CD14-positive monocyte (primary cell): ENCODE data around the gene SLC22A3. TPM values are rescaled to one million over a fixed set of nuclear protein-coding genes. Genes with fewer than 3 reads are reported as not detected.
"Not testable (repeated sequence)": the region's sequence is repeated elsewhere in the genome, so short reads cannot be mapped to it uniquely, and the experiment has no call there.

ENCODE experiments used
- DNase-seq, 3 donors: peaks; one replicate each; pipeline ENCODE4 v3.0.0-alpha.2; 2011 to 2022
- H2AFZ ChIP-seq: 2 replicates; pipeline ENCODE4 v1.6.0; 2012; ENCODE audit warnings: mild to moderate bottlenecking, low read depth, low read length, inconsistent platforms; ENCODE audit not compliant: insufficient read depth, poor library complexity, severe bottlenecking
- H3K27ac ChIP-seq, 2 donors: 1 replicate in 1 of 2; 2 replicates in 1 of 2; pipeline ENCODE4 v1.5.1; 2012 to 2013; ENCODE audit warnings: low read length in 2 of 2, control low read depth in 1 of 2, inconsistent platforms in 1 of 2, low read depth in 1 of 2, mild to moderate bottlenecking in 1 of 2
- H3K27me3 ChIP-seq, 2 donors: one replicate each; pipeline versions ENCODE4 v1.6.0 to v1.6.1; 2011 to 2013; ENCODE audit warnings: low read length in 2 of 2; ENCODE audit not compliant: control insufficient read depth in 2 of 2, insufficient read depth in 2 of 2
- H3K36me3 ChIP-seq, 2 donors: replicated peaks in 1 of 2; 1 replicate in 1 of 2; 2 replicates in 1 of 2; pipeline versions ENCODE4 v1.5.1 to v1.6.1; 2012 to 2013; ENCODE audit warnings: low read length in 2 of 2, control low read depth in 1 of 2, inconsistent platforms in 1 of 2, mild to moderate bottlenecking in 1 of 2; ENCODE audit not compliant: insufficient read depth in 2 of 2, control insufficient read depth in 1 of 2
- H3K4me1 ChIP-seq, 2 donors: 1 replicate in 1 of 2; 2 replicates in 1 of 2; pipeline versions ENCODE4 v1.5.1 to v1.6.1; 2012 to 2013; ENCODE audit warnings: low read length in 2 of 2, control low read depth in 1 of 2, inconsistent platforms in 1 of 2, mild to moderate bottlenecking in 1 of 2, moderate library complexity in 1 of 2; ENCODE audit not compliant: insufficient read depth in 2 of 2, control insufficient read depth in 1 of 2
- H3K4me2 ChIP-seq: replicated peaks from 2 replicates; pipeline ENCODE3; 2012; ENCODE audit warnings: low read length, moderate library complexity, mild to moderate bottlenecking; ENCODE audit not compliant: poor library complexity, severe bottlenecking; ENCODE audit errors: extremely low read depth
- H3K4me3 ChIP-seq, 3 experiments: fragments of 200-600 bp in 1 of 3; sonication (generic) in 1 of 3; replicated peaks in 1 of 3; 1 replicate in 2 of 3; 2 replicates in 1 of 3; pipeline ENCODE4 v1.5.1; 2011 to 2013; ENCODE audit warnings: low read length in 3 of 3, mild to moderate bottlenecking in 3 of 3, control low read depth in 2 of 3, low read depth in 2 of 3, inconsistent platforms in 1 of 3, moderate library complexity in 1 of 3
- H3K79me2 ChIP-seq: 2 replicates; pipeline ENCODE4 v1.6.0; 2012; ENCODE audit warnings: mild to moderate bottlenecking, control low read depth, inconsistent platforms, low read length, moderate library complexity; ENCODE audit not compliant: insufficient read depth
- H3K9ac ChIP-seq: 2 replicates; pipeline ENCODE4 v1.6.0; 2017; ENCODE audit warnings: low read length, mild to moderate bottlenecking; ENCODE audit not compliant: insufficient read depth, poor library complexity, severe bottlenecking
- H3K9me3 ChIP-seq, 2 donors: replicated peaks in 1 of 2; 1 replicate in 1 of 2; 2 replicates in 1 of 2; pipeline versions ENCODE4 v1.5.1 to v1.6.1; 2012 to 2013; ENCODE audit warnings: low read length in 2 of 2, control low read depth in 1 of 2; ENCODE audit not compliant: control insufficient read depth in 1 of 2, insufficient read depth in 1 of 2
- H4K20me1 ChIP-seq: 2 replicates; pipeline ENCODE4 v1.6.0; 2012; ENCODE audit warnings: mild to moderate bottlenecking, low read length, control low read depth, moderate library complexity; ENCODE audit not compliant: insufficient read depth
- H3K27ac Mint-ChIP-seq, 7 donors: one replicate each; pipeline ENCODE4 v1.8.0; 2020; ENCODE audit warnings: mild to moderate bottlenecking in 7 of 7, mixed read lengths in 7 of 7, moderate library complexity in 6 of 7, inconsistent platforms in 2 of 7
- H3K27me3 Mint-ChIP-seq, 3 donors: one replicate each; pipeline ENCODE4 v1.8.0; 2021 to 2022; ENCODE audit warnings: low read depth in 3 of 3, mild to moderate bottlenecking in 3 of 3, mixed read lengths in 3 of 3, moderate library complexity in 3 of 3, inconsistent platforms in 1 of 3
- H3K36me3 Mint-ChIP-seq, 2 donors: one replicate each; pipeline ENCODE4 v1.8.0; 2020; ENCODE audit warnings: mixed read lengths in 2 of 2, inconsistent platforms in 1 of 2, mild to moderate bottlenecking in 1 of 2
- H3K4me1 Mint-ChIP-seq: one replicate; pipeline ENCODE4 v1.8.0; 2020; ENCODE audit warnings: mild to moderate bottlenecking, mixed read lengths
- H3K4me3 Mint-ChIP-seq, 2 donors: one replicate each; pipeline ENCODE4 v1.8.0; 2020; ENCODE audit warnings: mild to moderate bottlenecking in 2 of 2, mixed read lengths in 2 of 2, moderate library complexity in 1 of 2
- H3K9me3 Mint-ChIP-seq, 7 donors: one replicate each; pipeline ENCODE4 v1.8.0; 2020 to 2022; ENCODE audit warnings: mixed read lengths in 7 of 7, mild to moderate bottlenecking in 6 of 7, moderate library complexity in 6 of 7, inconsistent platforms in 2 of 7
- CTCF ChIP-seq: fragments of 200-600 bp; IDR thresholded peaks from one replicate; pipeline ENCODE4 v1.8.0; 2022; ENCODE audit warnings: antibody characterized with exemption, mild to moderate bottlenecking
- WGBS: methylation state at CpG from one replicate; pipeline ENCODE4 v1.1.5; 2013; ENCODE audit warnings: missing lambda C conversion rate; ENCODE audit not compliant: insufficient coverage; 5-methylcytosine and 5-hydroxymethylcytosine counted together
- intact Hi-C, 2 donors: fragments of 100-400 bp; cut with micrococcal nuclease; formaldehyde crosslinking; loops; one replicate each; pipeline versions ENCODE4 v1.15.0 to v1.15.1; 2023
- polyA plus RNA-seq, 3 donors: library from polyadenylated mRNA; depleted of rRNA in 1 of 3; unstranded in 2 of 3; stranded (reverse) in 1 of 3; fragments of 300-500 nt in 2 of 3; fragments of >200 nt in 1 of 3; fragmentation: Illumina TruSeq in 2 of 3; gene quantifications; 1 replicate in 2 of 3; 2 replicates in 1 of 3; pipeline ENCODE4 v1.2.3, GENCODE V29; 2012 to 2021

The SLC22A3 gene
- polyA plus RNA-seq, 3 donors, result not detected

- DNase-seq, result peak; percentile 22 to 62 (median 44)
- H3K9ac ChIP-seq, result no peak overlapping the region
- no peak for TF ChIP-seq CTCF
- no peak overlapping the region for H2AFZ ChIP-seq
- peak overlapping the region in 3 of 7 donors; percentile 0 to 30 (median 2) for H3K27ac Mint-ChIP-seq
- H3K36me3 ChIP-seq, result no peaks in the 10 kb centered on the region
- intact Hi-C loops, result no loop called here
- no peaks in the 10 kb centered on the region for H4K20me1 ChIP-seq
- peaks cover 70% of the 10 kb centered on the region for H3K4me1 Mint-ChIP-seq
- peaks cover 25 to 41% (median 41%) of the 10 kb centered on the region in 3 donors for H3K27me3 Mint-ChIP-seq
- H3K36me3 Mint-ChIP-seq, result peaks cover 2 to 4% of the 10 kb centered on the region in 2 donors
- peak overlapping the region in 1 of 2 donors; percentile 73 for H3K4me3 Mint-ChIP-seq
- H3K9me3 Mint-ChIP-seq, result peaks cover 0 to 14% (median 2%) of the 10 kb centered on the region in 7 donors
- H3K4me1 ChIP-seq, result peaks cover 69 to 71% of the 10 kb centered on the region in 2 donors
- peak overlapping the region in 1 of 3 experiments; percentile 39 for H3K4me3 ChIP-seq
- WGBS, result no CpG with 5 or more reads among the region's 3 CpGs
- H3K27ac ChIP-seq, result no peak overlapping the region
- H3K9me3 ChIP-seq, result no peaks in the 10 kb centered on the region
- H3K4me2 ChIP-seq, result peak overlapping the region; percentile 50
- no peaks in the 10 kb centered on the region for H3K79me2 ChIP-seq
- peaks cover 29 to 41% of the 10 kb centered on the region in 2 donors for H3K27me3 ChIP-seq
Observed at GRCh38 chr6:160462551-160463109, 114.5 kb downstream of the SLC22A3 start.

GRCh38 chr6:160464744-160465143 is 116.6 kb downstream of the SLC22A3 start:
- Histone ChIP-seq H3K9ac (no peak overlapping the region), H3K27me3 (peaks cover 40 to 54% of the 10 kb centered on the region in 2 donors), H3K36me3 (no peaks in the 10 kb centered on the region), H3K4me2 (no peak overlapping the region), H4K20me1 (no peaks in the 10 kb centered on the region), H3K27ac (no peak overlapping the region), H2AFZ (no peak overlapping the region), H3K4me3 (no peak overlapping the region), H3K4me1 (peaks cover 49 to 50% of the 10 kb centered on the region in 2 donors), H3K9me3 (no peaks in the 10 kb centered on the region), H3K79me2 (no peaks in the 10 kb centered on the region)
- intact Hi-C loops, result no loop called here
- Mint-ChIP-seq H3K4me3 (peak overlapping the region in 1 of 2 donors; percentile 51), H3K36me3 (peaks cover 2 to 4% of the 10 kb centered on the region in 2 donors), H3K27me3 (peaks cover 35 to 57% (median 53%) of the 10 kb centered on the region in 3 donors), H3K9me3 (peaks cover 0 to 14% (median 2%) of the 10 kb centered on the region in 7 donors), H3K4me1 (peaks cover 49% of the 10 kb centered on the region), H3K27ac (no peak overlapping the region)
- DNase-seq, result no peak
- no CpG with 5 or more reads among the region's 3 CpGs for WGBS
- no peak for TF ChIP-seq CTCF

GRCh38 chr6:160467261-160467871 is 119.2 kb downstream of the SLC22A3 start:
- intact Hi-C loops, result not testable (repeated sequence)
- H3K4me1 Mint-ChIP-seq, result peaks cover 24% of the 10 kb centered on the region

More at GRCh38 chr6:160467261-160467871, 119.2 kb downstream of the SLC22A3 start:
- not testable (repeated sequence) for H3K4me3 ChIP-seq, H3K27ac Mint-ChIP-seq, H3K9me3 ChIP-seq, DNase-seq, H2AFZ ChIP-seq, H3K79me2 ChIP-seq, H3K36me3 ChIP-seq, H4K20me1 ChIP-seq, H3K27ac ChIP-seq, H3K4me3 Mint-ChIP-seq, H3K9ac ChIP-seq, H3K4me2 ChIP-seq, H3K36me3 Mint-ChIP-seq
- peaks cover 0 to 14% (median 2%) of the 10 kb centered on the region in 7 donors for H3K9me3 Mint-ChIP-seq
- Histone ChIP-seq H3K4me1 (peaks cover 23 to 26% of the 10 kb centered on the region in 2 donors), H3K27me3 (peaks cover 48 to 72% of the 10 kb centered on the region in 2 donors)
- 90% methylated on average over 14 of the region's 14 CpGs for WGBS
- H3K27me3 Mint-ChIP-seq, result peaks cover 44 to 74% (median 52%) of the 10 kb centered on the region in 3 donors
